Keratinocyte (primary cell): Measurements from ENCODE around the gene ZCCHC13. TPM values are rescaled to one million over a fixed set of nuclear protein-coding genes. Genes with fewer than 3 reads are reported as not detected.

ENCODE experiments used
- DNase-seq: peaks from one replicate; pipeline ENCODE4 v3.0.0-alpha.2; 2011; ENCODE audit warnings: low read depth, missing footprints, low spot score
- FAIRE-seq: peaks from 2 replicates; lab custom pipeline; 2011; peaks lifted over from hg19 to GRCh38; lab: Jason Lieb, UNC
- H2AFZ ChIP-seq: 2 replicates; pipeline ENCODE4 v1.6.0; 2012; ENCODE audit warnings: low read length, control low read depth, inconsistent platforms; ENCODE audit not compliant: control insufficient read depth
- H3K27ac ChIP-seq: 2 replicates; pipeline ENCODE4 v1.5.1; 2011; ENCODE audit warnings: low read length; ENCODE audit not compliant: control insufficient read depth, insufficient read depth
- H3K27me3 ChIP-seq: 3 replicates; pipeline ENCODE4 v1.6.0; 2011; ENCODE audit warnings: low read length; ENCODE audit not compliant: control insufficient read depth, insufficient read depth; ENCODE audit errors: extremely low read depth
- H3K36me3 ChIP-seq, 2 experiments: 2 replicates in 1 of 2; 3 replicates in 1 of 2; pipeline ENCODE4 v1.5.1; 2011; ENCODE audit warnings: low read length in 2 of 2, mild to moderate bottlenecking in 1 of 2; ENCODE audit not compliant: control insufficient read depth in 2 of 2, insufficient read depth in 2 of 2; ENCODE audit errors: extremely low read depth in 1 of 2
- H3K4me1 ChIP-seq: 3 replicates; pipeline ENCODE4 v1.5.1; 2011; ENCODE audit warnings: low read length; ENCODE audit not compliant: control insufficient read depth, insufficient read depth; ENCODE audit errors: extremely low read depth
- H3K4me2 ChIP-seq: 3 replicates; pipeline ENCODE4 v1.6.0; 2011; ENCODE audit warnings: low read depth, low read length; ENCODE audit not compliant: control insufficient read depth, insufficient read depth; ENCODE audit errors: extremely low read depth
- H3K4me3 ChIP-seq, 3 experiments: fragments of 200-600 bp in 1 of 3; sonication (generic) in 1 of 3; 2 replicates in 2 of 3; 3 replicates in 1 of 3; pipeline ENCODE4 v1.5.1; 2011 to 2016; ENCODE audit warnings: low read length in 3 of 3, mild to moderate bottlenecking in 3 of 3, control low read depth in 2 of 3, inconsistent platforms in 1 of 3, low read depth in 1 of 3, mixed read lengths in 1 of 3, mixed run types in 1 of 3, moderate library complexity in 1 of 3; ENCODE audit not compliant: control insufficient read depth in 2 of 3, insufficient read depth in 2 of 3; ENCODE audit errors: extremely low read depth in 1 of 3
- H3K79me2 ChIP-seq: 2 replicates; pipeline ENCODE4 v1.6.0; 2012; ENCODE audit warnings: low read length; ENCODE audit not compliant: control insufficient read depth, insufficient read depth
- H3K9ac ChIP-seq: 3 replicates; pipeline ENCODE4 v1.6.0; 2011; ENCODE audit warnings: low read length; ENCODE audit not compliant: control insufficient read depth, insufficient read depth; ENCODE audit errors: extremely low read depth
- H3K9me1 ChIP-seq: 3 replicates; pipeline ENCODE4 v1.6.0; 2011; ENCODE audit warnings: low read length; ENCODE audit not compliant: control insufficient read depth, insufficient read depth; ENCODE audit errors: extremely low read depth
- H3K9me3 ChIP-seq: 2 replicates; pipeline ENCODE4 v1.5.1; 2012; ENCODE audit warnings: low read depth, low read length; ENCODE audit not compliant: control insufficient read depth
- H4K20me1 ChIP-seq: 3 replicates; pipeline ENCODE4 v1.6.0; 2011; ENCODE audit warnings: low read length; ENCODE audit not compliant: control insufficient read depth, insufficient read depth; ENCODE audit errors: extremely low read depth
- EZH2 ChIP-seq: IDR thresholded peaks from one replicate; pipeline ENCODE4 v1.6.1; 2012; ENCODE audit warnings: inconsistent platforms, mild to moderate bottlenecking, low read length, moderate library complexity
- dilution Hi-C: fragments of 300-500 bp; cut with MboI; formaldehyde crosslinking; loops from one replicate; pipeline ENCODE4 v1.7.0; 2020; ENCODE audit warnings: low sequenced_read_pairs; ENCODE audit not compliant: extremely low pct_ligation_motif_present
- polyA plus RNA-seq, 5 experiments: library from polyadenylated mRNA; depleted of rRNA in 3 of 5; stranded (reverse) in 3 of 5; stranded (forward) in 1 of 5; unstranded in 1 of 5; fragments of >200 nt; gene quantifications; 1 replicate in 1 of 5; 2 replicates in 3 of 5; 3 replicates in 1 of 5; pipeline versions ENCODE4 v1.2.1 to v1.2.3, GENCODE V29; 2011 to 2012; ENCODE audit warnings: missing spikeins in 2 of 5, low read depth in 1 of 5, low replicate concordance in 1 of 5
- TF ChIP-seq, protein P1 (sequence below), 3 experiments: IDR thresholded peaks in 1 of 3; conservative IDR thresholded peaks in 1 of 3; optimal IDR thresholded peaks in 1 of 3; 2 replicates in 2 of 3; 3 replicates in 1 of 3; pipeline versions ENCODE3 to v1.5.1; 2011; ENCODE audit warnings: low read length in 3 of 3, mild to moderate bottlenecking in 3 of 3, moderate library complexity in 2 of 3, control low read depth in 1 of 3, inconsistent platforms in 1 of 3; ENCODE audit not compliant: insufficient read depth in 2 of 3; ENCODE audit errors: extremely low read depth in 1 of 3

The ZCCHC13 gene
- polyA plus RNA-seq, 1 donor (not counting 4 experiments of a cell fraction or from before 2014, with no cell fraction given), result not detected

DNA sequence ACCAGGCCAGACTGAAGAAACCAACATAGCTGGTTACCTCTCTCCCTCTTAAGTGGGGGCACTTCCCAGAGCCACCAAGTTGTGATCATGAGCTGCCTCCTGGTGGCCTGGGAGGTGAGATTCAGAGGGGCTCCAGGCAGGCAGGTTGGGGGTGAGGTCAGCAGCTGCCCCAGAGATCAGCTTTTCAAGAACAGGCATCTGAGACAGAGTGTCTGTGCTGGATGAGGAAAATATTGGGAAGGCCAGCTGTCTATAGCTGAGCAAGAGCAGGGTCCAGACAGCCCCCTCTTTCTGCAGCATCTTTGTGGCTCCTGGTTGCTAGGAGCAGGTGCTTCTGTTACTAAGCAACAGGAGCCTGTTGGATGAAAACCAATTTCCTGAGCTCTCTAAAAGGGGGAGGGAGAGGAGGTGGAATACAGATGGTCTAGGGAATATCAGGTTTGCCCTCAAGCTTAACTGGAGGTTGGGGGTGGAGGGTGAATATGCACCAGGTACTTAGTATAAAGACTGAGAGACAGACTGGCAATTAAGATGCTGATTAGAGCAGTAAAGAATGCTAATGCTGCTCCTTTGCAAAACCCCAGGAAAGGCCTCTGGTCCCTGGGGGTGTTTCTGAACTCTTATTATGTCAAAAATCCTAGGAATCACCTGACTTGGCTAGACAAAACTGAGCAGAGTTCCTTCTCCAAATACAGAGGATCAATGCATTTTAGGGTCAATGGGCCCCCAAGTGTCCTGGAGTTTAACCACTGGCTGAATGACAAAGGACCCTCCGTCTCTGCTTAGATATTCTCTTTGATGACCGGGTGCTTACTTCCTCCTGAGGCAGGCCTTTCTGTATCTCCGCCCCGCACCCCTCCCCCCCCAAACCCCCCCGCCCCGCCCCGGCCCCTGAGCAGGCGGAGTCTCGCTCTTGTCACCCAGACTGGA is 21.4 kb downstream of the ZCCHC13 start:
- TF ChIP-seq, protein P1, sequence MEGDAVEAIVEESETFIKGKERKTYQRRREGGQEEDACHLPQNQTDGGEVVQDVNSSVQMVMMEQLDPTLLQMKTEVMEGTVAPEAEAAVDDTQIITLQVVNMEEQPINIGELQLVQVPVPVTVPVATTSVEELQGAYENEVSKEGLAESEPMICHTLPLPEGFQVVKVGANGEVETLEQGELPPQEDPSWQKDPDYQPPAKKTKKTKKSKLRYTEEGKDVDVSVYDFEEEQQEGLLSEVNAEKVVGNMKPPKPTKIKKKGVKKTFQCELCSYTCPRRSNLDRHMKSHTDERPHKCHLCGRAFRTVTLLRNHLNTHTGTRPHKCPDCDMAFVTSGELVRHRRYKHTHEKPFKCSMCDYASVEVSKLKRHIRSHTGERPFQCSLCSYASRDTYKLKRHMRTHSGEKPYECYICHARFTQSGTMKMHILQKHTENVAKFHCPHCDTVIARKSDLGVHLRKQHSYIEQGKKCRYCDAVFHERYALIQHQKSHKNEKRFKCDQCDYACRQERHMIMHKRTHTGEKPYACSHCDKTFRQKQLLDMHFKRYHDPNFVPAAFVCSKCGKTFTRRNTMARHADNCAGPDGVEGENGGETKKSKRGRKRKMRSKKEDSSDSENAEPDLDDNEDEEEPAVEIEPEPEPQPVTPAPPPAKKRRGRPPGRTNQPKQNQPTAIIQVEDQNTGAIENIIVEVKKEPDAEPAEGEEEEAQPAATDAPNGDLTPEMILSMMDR (optimal IDR thresholded peaks at IDR 0.05 in 1 of 3, IDR thresholded peaks at IDR 0.05 in 1 of 3, conservative IDR thresholded peaks at IDR 0.05 in 1 of 3; ENCODE audit: extremely low read depth in 1 of 3, insufficient read depth in 2 of 3, low read length in 3 of 3), result no peak
- no peak for TF ChIP-seq EZH2
- FAIRE-seq (no peak), DNase-seq (no peak)
- H3K4me1 ChIP-seq, result no peaks in the 10 kb centered on the region
- H3K9ac ChIP-seq, result no peak overlapping the region
- H4K20me1 ChIP-seq, result no peaks in the 10 kb centered on the region
- no peak overlapping the region for H3K4me3 ChIP-seq
- H3K9me3 ChIP-seq, result no peaks in the 10 kb centered on the region
- dilution Hi-C loops, result no loop called here
- H3K4me2 ChIP-seq, result no peak overlapping the region
- H3K36me3 ChIP-seq, result no peaks in the 10 kb centered on the region
- no peaks in the 10 kb centered on the region for H3K9me1 ChIP-seq
- no peak overlapping the region for H2AFZ ChIP-seq
- no peaks in the 10 kb centered on the region for H3K79me2 ChIP-seq
- no peak overlapping the region for H3K27ac ChIP-seq
- H3K27me3 ChIP-seq, result peaks cover 8% of the 10 kb centered on the region

DNA sequence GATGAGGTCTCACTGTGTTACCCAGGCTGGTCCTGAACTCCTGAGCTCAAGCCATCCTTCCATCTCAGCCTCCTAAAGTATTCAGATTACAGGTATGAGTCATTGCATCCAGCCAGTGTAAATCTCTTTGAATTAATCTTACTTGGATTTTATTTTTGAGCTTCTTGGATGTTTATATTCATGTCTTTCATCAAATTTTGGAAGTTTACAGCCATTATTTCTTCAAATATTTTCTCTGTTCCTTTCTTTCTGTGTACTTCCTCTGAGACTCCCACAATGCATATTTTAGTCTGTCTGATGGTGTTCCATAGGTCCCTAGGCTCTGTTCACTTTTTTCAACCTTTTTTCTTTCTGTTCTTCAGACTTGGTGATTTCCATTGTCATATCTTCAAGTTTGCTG is 34.9 kb downstream of the ZCCHC13 start:
- dilution Hi-C loops, result no loop called here
- TF ChIP-seq EZH2, result no peak
- TF ChIP-seq, protein P1 (optimal IDR thresholded peaks at IDR 0.05 in 1 of 3, IDR thresholded peaks at IDR 0.05 in 1 of 3, conservative IDR thresholded peaks at IDR 0.05 in 1 of 3; ENCODE audit: extremely low read depth in 1 of 3, insufficient read depth in 2 of 3, low read length in 3 of 3), result no peak
- H3K36me3 ChIP-seq, result no peaks in the 10 kb centered on the region
- no peaks in the 10 kb centered on the region for H3K4me1 ChIP-seq
- no peak overlapping the region for H3K4me2 ChIP-seq
- no peaks in the 10 kb centered on the region for H3K79me2 ChIP-seq
- no peak overlapping the region for H3K4me3 ChIP-seq
- no peaks in the 10 kb centered on the region for H4K20me1 ChIP-seq
- DNase-seq, result no peak
- H3K9me3 ChIP-seq, result no peaks in the 10 kb centered on the region
- H2AFZ ChIP-seq, result no peak overlapping the region
- H3K27ac ChIP-seq, result no peak overlapping the region
- H3K27me3 ChIP-seq, result no peaks in the 10 kb centered on the region
- no peak overlapping the region for H3K9ac ChIP-seq
- H3K9me1 ChIP-seq, result no peaks in the 10 kb centered on the region
- FAIRE-seq, result no peak
